Astrocyte (in vitro differentiated cells and primary cell): Measurements from ENCODE around the gene NLRX1. TPM values are rescaled to one million over a fixed set of nuclear protein-coding genes. Genes with fewer than 3 reads are reported as not detected.
A peak's percentile ranks its signal among the peaks of the same experiment; 100 is the strongest.

ENCODE experiments used
- DNase-seq: peaks from one replicate; pipeline ENCODE4 v3.0.0-alpha.2; 2010; ENCODE audit warnings: low read depth
- FAIRE-seq: peaks from 2 replicates; lab custom pipeline; 2011; peaks lifted over from hg19 to GRCh38; lab: Jason Lieb, UNC
- H2AFZ ChIP-seq: 2 replicates; pipeline ENCODE4 v1.6.0; 2012; ENCODE audit warnings: low read depth, low read length, inconsistent platforms
- H3K27ac ChIP-seq: 2 replicates; pipeline ENCODE4 v1.5.1; 2011; ENCODE audit warnings: low read depth, low read length, inconsistent platforms
- H3K27me3 ChIP-seq: 2 replicates; pipeline ENCODE4 v1.6.0; 2011; ENCODE audit warnings: low read length, inconsistent platforms; ENCODE audit not compliant: insufficient read depth
- H3K36me3 ChIP-seq: 2 replicates; pipeline ENCODE4 v1.5.1; 2011; ENCODE audit warnings: low read length, inconsistent platforms; ENCODE audit not compliant: insufficient read depth
- H3K4me1 ChIP-seq: 2 replicates; pipeline ENCODE4 v1.5.1; 2011; ENCODE audit warnings: low read length, inconsistent platforms; ENCODE audit not compliant: insufficient read depth
- H3K4me2 ChIP-seq: 2 replicates; pipeline ENCODE4 v1.6.0; 2012; ENCODE audit warnings: low read length, inconsistent platforms
- H3K4me3 ChIP-seq: 2 replicates; pipeline ENCODE4 v1.5.1; 2011; ENCODE audit warnings: low read depth, mild to moderate bottlenecking, low read length, inconsistent platforms; ENCODE audit not compliant: insufficient read depth
- H3K79me2 ChIP-seq: 2 replicates; pipeline ENCODE4 v1.6.0; 2012; ENCODE audit warnings: mild to moderate bottlenecking, low read length, inconsistent platforms; ENCODE audit not compliant: insufficient read depth
- H3K9ac ChIP-seq: 2 replicates; pipeline ENCODE4 v1.6.0; 2012; ENCODE audit warnings: mild to moderate bottlenecking, low read length, inconsistent platforms
- H3K9me3 ChIP-seq: 2 replicates; pipeline ENCODE4 v1.5.1; 2012; ENCODE audit warnings: low read depth, mild to moderate bottlenecking, low read length, inconsistent platforms; ENCODE audit not compliant: insufficient read depth
- H4K20me1 ChIP-seq: 2 replicates; pipeline ENCODE4 v1.6.0; 2012; ENCODE audit warnings: low read length, inconsistent platforms; ENCODE audit not compliant: insufficient read depth
- H3K27ac Mint-ChIP-seq: one replicate; pipeline ENCODE4 v1.8.0; 2021; ENCODE audit warnings: mild to moderate bottlenecking, mixed read lengths; ENCODE audit not compliant: unreplicated experiment
- H3K27me3 Mint-ChIP-seq: one replicate; pipeline ENCODE4 v1.8.0; 2021; ENCODE audit warnings: low read depth, mixed read lengths; ENCODE audit not compliant: unreplicated experiment
- H3K36me3 Mint-ChIP-seq: one replicate; pipeline ENCODE4 v1.8.0; 2021; ENCODE audit warnings: low read depth, mixed read lengths; ENCODE audit not compliant: unreplicated experiment
- H3K4me1 Mint-ChIP-seq: one replicate; pipeline ENCODE4 v1.8.0; 2021; ENCODE audit warnings: low read depth, mixed read lengths; ENCODE audit not compliant: unreplicated experiment
- H3K4me3 Mint-ChIP-seq: one replicate; pipeline ENCODE4 v1.8.0; 2021; ENCODE audit warnings: mild to moderate bottlenecking, moderate library complexity, mixed read lengths; ENCODE audit not compliant: unreplicated experiment
- H3K9me3 Mint-ChIP-seq: one replicate; pipeline ENCODE4 v1.8.0; 2021; ENCODE audit warnings: mild to moderate bottlenecking, mixed read lengths; ENCODE audit not compliant: unreplicated experiment
- EZH2 ChIP-seq: IDR thresholded peaks from 2 replicates; pipeline ENCODE4 v1.6.1; 2012; ENCODE audit warnings: mild to moderate bottlenecking, low read length, inconsistent platforms; ENCODE audit not compliant: insufficient read depth
- total RNA-seq: library from RNA; stranded (reverse); gene quantifications from 2 replicates; pipeline ENCODE4 v1.2.1, GENCODE V29; 2021
- TF ChIP-seq, protein P1 (sequence below): IDR thresholded peaks from 2 replicates; pipeline ENCODE4 v1.5.1; 2011; ENCODE audit warnings: low read depth, mild to moderate bottlenecking, inconsistent platforms, low read length, moderate library complexity; ENCODE audit not compliant: insufficient read depth

The NLRX1 gene
- total RNA-seq, 1 donor from 2014 or later = 6.3 TPM

GRCh38 chr11:119145551-119145950 lies 23.0 kb upstream of the NLRX1 start:
- Histone ChIP-seq H3K4me1 (peaks cover 9% of the 10 kb centered on the region), H3K4me2 (no peak overlapping the region), H3K4me3 (no peak overlapping the region), H3K27ac (no peak overlapping the region), H3K9me3 (no peaks in the 10 kb centered on the region), H3K27me3 (peaks cover 11% of the 10 kb centered on the region), H3K36me3 (no peaks in the 10 kb centered on the region), H3K9ac (no peak overlapping the region), H4K20me1 (no peaks in the 10 kb centered on the region), H3K79me2 (no peaks in the 10 kb centered on the region), H2AFZ (no peak overlapping the region)
- FAIRE-seq (no peak), DNase-seq (no peak)
- peaks cover 38% of the 10 kb centered on the region for H3K27me3 Mint-ChIP-seq
- peaks cover 4% of the 10 kb centered on the region for H3K9me3 Mint-ChIP-seq
- H3K27ac Mint-ChIP-seq = no peak overlapping the region
- no peaks in the 10 kb centered on the region for H3K4me1 Mint-ChIP-seq
- TF ChIP-seq, protein P1, sequence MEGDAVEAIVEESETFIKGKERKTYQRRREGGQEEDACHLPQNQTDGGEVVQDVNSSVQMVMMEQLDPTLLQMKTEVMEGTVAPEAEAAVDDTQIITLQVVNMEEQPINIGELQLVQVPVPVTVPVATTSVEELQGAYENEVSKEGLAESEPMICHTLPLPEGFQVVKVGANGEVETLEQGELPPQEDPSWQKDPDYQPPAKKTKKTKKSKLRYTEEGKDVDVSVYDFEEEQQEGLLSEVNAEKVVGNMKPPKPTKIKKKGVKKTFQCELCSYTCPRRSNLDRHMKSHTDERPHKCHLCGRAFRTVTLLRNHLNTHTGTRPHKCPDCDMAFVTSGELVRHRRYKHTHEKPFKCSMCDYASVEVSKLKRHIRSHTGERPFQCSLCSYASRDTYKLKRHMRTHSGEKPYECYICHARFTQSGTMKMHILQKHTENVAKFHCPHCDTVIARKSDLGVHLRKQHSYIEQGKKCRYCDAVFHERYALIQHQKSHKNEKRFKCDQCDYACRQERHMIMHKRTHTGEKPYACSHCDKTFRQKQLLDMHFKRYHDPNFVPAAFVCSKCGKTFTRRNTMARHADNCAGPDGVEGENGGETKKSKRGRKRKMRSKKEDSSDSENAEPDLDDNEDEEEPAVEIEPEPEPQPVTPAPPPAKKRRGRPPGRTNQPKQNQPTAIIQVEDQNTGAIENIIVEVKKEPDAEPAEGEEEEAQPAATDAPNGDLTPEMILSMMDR = no peak
- no peak for TF ChIP-seq EZH2
- H3K36me3 Mint-ChIP-seq = no peaks in the 10 kb centered on the region
- no peak overlapping the region for H3K4me3 Mint-ChIP-seq

DNA sequence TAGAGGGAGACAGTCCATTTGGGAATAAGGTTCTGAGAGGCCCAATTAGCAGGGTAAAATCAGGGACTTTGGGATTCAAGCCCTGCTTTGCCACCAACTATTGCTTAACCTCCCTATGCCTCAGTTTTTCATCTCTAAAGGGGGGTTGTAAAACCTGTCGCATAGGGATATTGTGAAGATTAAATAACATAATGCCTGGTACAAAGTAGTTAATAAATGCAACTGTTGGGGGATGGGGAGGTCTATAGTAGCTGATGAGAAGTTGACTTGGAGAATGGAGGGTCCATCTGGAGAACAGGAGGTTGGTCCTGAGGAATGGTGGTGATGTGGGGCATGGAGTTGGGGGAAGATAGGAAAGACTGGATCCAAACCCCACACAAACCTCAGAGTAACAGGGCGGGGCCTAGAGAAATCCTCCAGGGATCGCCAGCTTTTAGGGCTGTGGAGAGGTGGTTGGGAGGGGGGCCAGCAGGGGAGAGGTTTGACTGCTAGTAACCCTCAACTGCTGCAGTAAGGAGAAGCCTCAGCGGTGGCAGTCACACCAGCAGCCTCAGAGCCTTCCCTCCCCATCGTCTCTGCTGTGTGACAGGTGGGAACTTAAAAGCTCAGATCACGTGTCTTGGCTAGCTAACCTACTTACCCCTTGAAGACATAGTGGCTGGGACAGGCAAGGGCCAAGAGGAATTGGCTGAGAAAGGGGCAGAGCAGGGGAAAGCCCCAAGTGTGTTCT lies 20.8 kb upstream of the NLRX1 start:
- no peak for TF ChIP-seq EZH2
- TF ChIP-seq, protein P1 = no peak
- no peak overlapping the region for H3K9ac ChIP-seq
- H3K27me3 ChIP-seq = peaks cover 11% of the 10 kb centered on the region
- no peak overlapping the region for H3K27ac ChIP-seq
- Mint-ChIP-seq H3K36me3 (no peaks in the 10 kb centered on the region), H3K4me3 (peak overlapping the region; percentile 55), H3K27ac (no peak overlapping the region), H3K4me1 (no peaks in the 10 kb centered on the region), H3K27me3 (peaks cover 50% of the 10 kb centered on the region), H3K9me3 (peaks cover 2% of the 10 kb centered on the region)
- H2AFZ ChIP-seq = no peak overlapping the region
- DNase-seq = no peak
- H3K4me2 ChIP-seq = no peak overlapping the region
- no peaks in the 10 kb centered on the region for H3K9me3 ChIP-seq
- H3K4me3 ChIP-seq = no peak overlapping the region
- no peaks in the 10 kb centered on the region for H4K20me1 ChIP-seq
- no peaks in the 10 kb centered on the region for H3K79me2 ChIP-seq
- FAIRE-seq = no peak
- H3K4me1 ChIP-seq = peaks cover 9% of the 10 kb centered on the region
- no peaks in the 10 kb centered on the region for H3K36me3 ChIP-seq

- H3K4me3 ChIP-seq = peak overlapping the region; percentile 54
- no peak overlapping the region for H3K27ac Mint-ChIP-seq
- H3K27me3 Mint-ChIP-seq = peaks cover 56% of the 10 kb centered on the region
- peak overlapping the region; percentile 83 for H3K4me3 Mint-ChIP-seq
- H3K4me1 Mint-ChIP-seq = no peaks in the 10 kb centered on the region
- no peak for FAIRE-seq
- H3K27me3 ChIP-seq = peaks cover 15% of the 10 kb centered on the region
- H2AFZ ChIP-seq = peak overlapping the region; percentile 83
- H3K27ac ChIP-seq = no peak overlapping the region
- H3K9me3 ChIP-seq = no peaks in the 10 kb centered on the region
- H3K9me3 Mint-ChIP-seq = peaks cover 2% of the 10 kb centered on the region
- peak overlapping the region; percentile 63 for H3K9ac ChIP-seq
- no peaks in the 10 kb centered on the region for H3K79me2 ChIP-seq
- TF ChIP-seq EZH2 = no peak
- TF ChIP-seq, protein P1 = no peak
- peaks cover 9% of the 10 kb centered on the region for H3K4me1 ChIP-seq
- H3K4me2 ChIP-seq = peak overlapping the region; percentile 97
- no peaks in the 10 kb centered on the region for H3K36me3 ChIP-seq
- no peaks in the 10 kb centered on the region for H3K36me3 Mint-ChIP-seq
- no peaks in the 10 kb centered on the region for H4K20me1 ChIP-seq
- DNase-seq = no peak
Observed at GRCh38 chr11:119148720-119149017, 19.9 kb upstream of the NLRX1 start.
